A549 (cell line): Measurements from ENCODE around the gene ZBTB8A. TPM values are rescaled to one million over a fixed set of nuclear protein-coding genes. Genes with fewer than 3 reads are reported as not detected.
A peak's percentile ranks its signal among the peaks of the same experiment; 100 is the strongest.

Source experiments
- ATAC-seq, 2 experiments: fragments of 200-7000 bp in 1 of 2; fragments of >200 bp in 1 of 2; cut with Nextera tagmentation in 1 of 2; cut with Tn5 transposase in 1 of 2; 3 replicates each; pipeline versions ENCODE4 v1.8.0 to v1.9.1; 2018 to 2020; ENCODE audit warnings: mild to moderate bottlenecking in 1 of 2, moderate library complexity in 1 of 2
- CTCF ChIA-PET: fragments of 300-600 bp; sonication (Branson Sonifier 250); formaldehyde crosslinking; extraction: SDS; loops from one replicate; lab custom pipeline; 2021; ENCODE audit warnings: antibody characterized with exemption, inconsistent platforms; lab: Yijun Ruan, JAX
- POLR2A ChIA-PET: fragments of 350-600 bp; formaldehyde crosslinking; extraction: SDS; loops from one replicate; lab custom pipeline; 2021; ENCODE audit warnings: antibody characterized with exemption, inconsistent platforms; lab: Yijun Ruan, JAX
- DNase-seq, 2 experiments: peaks; one replicate each; pipeline versions ENCODE4 v3.0.0 to v3.0.0-alpha.2; 2011 to 2016; ENCODE audit warnings: low read depth in 1 of 2, low spot score in 1 of 2
- FAIRE-seq: peaks from 2 replicates; lab custom pipeline; 2011; peaks lifted over from hg19 to GRCh38; lab: Jason Lieb, UNC
- H3K27ac ChIP-seq, 2 experiments: fragments of >200 bp; sonication (Bioruptor Twin); formaldehyde crosslinking; 3 replicates each; pipeline ENCODE4 v1.5.1; 2016 to 2017
- H3K4me1 ChIP-seq: fragments of >200 bp; sonication (Bioruptor Twin); formaldehyde crosslinking; 3 replicates; pipeline ENCODE4 v1.6.1; 2016
- H3K4me2 ChIP-seq: fragments of >200 bp; sonication (Bioruptor Twin); formaldehyde crosslinking; 3 replicates; pipeline ENCODE4 v1.6.1; 2016
- H3K4me3 ChIP-seq: fragments of >200 bp; sonication (Bioruptor Twin); formaldehyde crosslinking; 3 replicates; pipeline ENCODE4 v1.5.1; 2016
- H3K9me3 ChIP-seq: fragments of >200 bp; sonication (Bioruptor Twin); formaldehyde crosslinking; 3 replicates; pipeline ENCODE4 v1.6.1; 2016
- ATOH8 ChIP-seq: fragments of 250-450 bp; sonication (Bioruptor Pico); IDR thresholded peaks from 2 replicates; pipeline ENCODE4 v1.5.0; 2020; ENCODE audit warnings: low read depth, mild to moderate bottlenecking, moderate library complexity
- CEBPB ChIP-seq, 2 experiments: fragments of >200 bp in 1 of 2; sonication (Bioruptor Twin) in 1 of 2; formaldehyde crosslinking in 1 of 2; IDR thresholded peaks; 2 replicates each; pipeline ENCODE4 v1.6.1; 2012 to 2016
- CHD2 ChIP-seq: fragments of 150-350 bp; IDR thresholded peaks from 2 replicates; pipeline ENCODE4 v1.6.1; 2014; ENCODE audit warnings: low read length; ENCODE audit not compliant: partially characterized antibody
- CTCF ChIP-seq: fragments of >200 bp; sonication (Bioruptor Twin); formaldehyde crosslinking; IDR thresholded peaks from 3 replicates; pipeline ENCODE4 v1.5.1; 2016
- E2F6 ChIP-seq: IDR thresholded peaks from 2 replicates; pipeline ENCODE4 v1.6.1; 2012; ENCODE audit warnings: low read depth, borderline replicate concordance
- EHMT2 ChIP-seq: fragments of 200-600 bp; sonication (generic); IDR thresholded peaks from 2 replicates; pipeline ENCODE4 v1.6.1; 2016; ENCODE audit warnings: antibody characterized with exemption, low read depth, mild to moderate bottlenecking, moderate library complexity
- EP300 ChIP-seq, 2 experiments: fragments of >200 bp; sonication (Bioruptor Twin); formaldehyde crosslinking; IDR thresholded peaks; 2 replicates in 1 of 2; 3 replicates in 1 of 2; pipeline ENCODE4 v1.6.1; 2016 to 2017
- ESRRA ChIP-seq: fragments of 150-350 bp; IDR thresholded peaks from 2 replicates; pipeline ENCODE4 v1.6.1; 2014; ENCODE audit warnings: mild to moderate bottlenecking, low read length, borderline replicate concordance
- FOSB ChIP-seq: fragments of 250-450 bp; sonication (Bioruptor Pico); IDR thresholded peaks from 2 replicates; pipeline ENCODE4 v1.5.0; 2020; ENCODE audit warnings: mild to moderate bottlenecking, moderate library complexity
- FOXS1 ChIP-seq: fragments of 250-450 bp; sonication (Bioruptor Pico); IDR thresholded peaks from 2 replicates; pipeline ENCODE4 v1.5.0; 2020; ENCODE audit warnings: mild to moderate bottlenecking, moderate library complexity
- GATA3 ChIP-seq: IDR thresholded peaks from 2 replicates; pipeline ENCODE4 v1.6.1; 2012; ENCODE audit warnings: borderline replicate concordance
- HES2 ChIP-seq: fragments of >200 bp; sonication (Bioruptor Twin); formaldehyde crosslinking; IDR thresholded peaks from 2 replicates; pipeline ENCODE4 v1.6.1; 2016
- HEYL ChIP-seq: fragments of 250-450 bp; sonication (Bioruptor Pico); IDR thresholded peaks from 2 replicates; pipeline ENCODE4 v1.8.0; 2021; ENCODE audit warnings: mild to moderate bottlenecking, moderate library complexity
- HOXA7 ChIP-seq: fragments of 250-450 bp; sonication (Bioruptor Pico); IDR thresholded peaks from 2 replicates; pipeline ENCODE4 v1.5.0; 2020; ENCODE audit warnings: mild to moderate bottlenecking, moderate library complexity
- HOXB5 ChIP-seq: fragments of 250-450 bp; sonication (Bioruptor Pico); IDR thresholded peaks from 2 replicates; pipeline ENCODE4 v1.5.0; 2020; ENCODE audit warnings: mild to moderate bottlenecking, moderate library complexity
- JUN ChIP-seq, 2 experiments: fragments of >200 bp; sonication (Bioruptor Twin); formaldehyde crosslinking; IDR thresholded peaks; 2 replicates in 1 of 2; 3 replicates in 1 of 2; pipeline ENCODE4 v1.6.1; 2016 to 2017
- JUNB ChIP-seq: fragments of >200 bp; sonication (Bioruptor Twin); formaldehyde crosslinking; IDR thresholded peaks from 2 replicates; pipeline ENCODE4 v1.6.1; 2016
- NPAS2 ChIP-seq: fragments of 250-450 bp; sonication (Bioruptor Pico); IDR thresholded peaks from 2 replicates; pipeline ENCODE4 v1.8.0; 2022; ENCODE audit warnings: mild to moderate bottlenecking, moderate library complexity, borderline replicate concordance
- NR3C1 ChIP-seq: fragments of >200 bp; sonication (Bioruptor Twin); formaldehyde crosslinking; IDR thresholded peaks from 3 replicates; pipeline ENCODE4 v1.6.1; 2017
- PBX3 ChIP-seq: IDR thresholded peaks from 2 replicates; pipeline ENCODE4 v1.6.1; 2012
- PHF8 ChIP-seq: fragments of 200-600 bp; sonication (generic); IDR thresholded peaks from 2 replicates; pipeline ENCODE4 v1.6.1; 2016; ENCODE audit warnings: low read depth, mild to moderate bottlenecking, antibody characterized with exemption, moderate library complexity, borderline replicate concordance
- POLR2A ChIP-seq: IDR thresholded peaks from 2 replicates; pipeline ENCODE4 v1.6.1; 2012; ENCODE audit warnings: mild to moderate bottlenecking, low read length
- RCOR1 ChIP-seq: fragments of 150-350 bp; IDR thresholded peaks from 2 replicates; pipeline ENCODE4 v1.6.1; 2014; ENCODE audit warnings: antibody characterized with exemption, low read length, low read depth
- REST ChIP-seq: fragments of 200-600 bp; sonication (generic); IDR thresholded peaks from 2 replicates; pipeline ENCODE4 v1.6.1; 2016; ENCODE audit warnings: antibody characterized with exemption, mild to moderate bottlenecking, moderate library complexity
- SREBF2 ChIP-seq: fragments of 450-650 bp; IDR thresholded peaks from 2 replicates; pipeline ENCODE4 v1.6.1; 2014; ENCODE audit warnings: mild to moderate bottlenecking, moderate library complexity
- TFCP2L1 ChIP-seq: fragments of 250-450 bp; sonication (Bioruptor Pico); IDR thresholded peaks from 2 replicates; pipeline ENCODE4 v1.5.0; 2021; ENCODE audit warnings: mild to moderate bottlenecking
- WGBS: methylation state at CpG from one replicate; pipeline ENCODE4 v1.1.6; 2017; ENCODE audit errors: missing lambda C conversion rate; 5-methylcytosine and 5-hydroxymethylcytosine counted together
- polyA plus RNA-seq, 4 experiments: library from polyadenylated mRNA; depleted of rRNA in 3 of 4; stranded (reverse); fragments of >200 nt; fragmentation: RNase III in 1 of 4; extraction: RNeasy Plus Mini Kit Qiagen cat#74134 plus additional on column Dnase treatment in 1 of 4; gene quantifications; 2 replicates in 3 of 4; 3 replicates in 1 of 4; pipeline ENCODE4 v1.2.3, GENCODE V29; 2011 to 2017

The ZBTB8A gene
- polyA plus RNA-seq, 2 of the 4 experiments (the other 2 are of a cell fraction) = 2.7 to 6.0 TPM

- WGBS = 43% methylated on average over 5 of the region's 5 CpGs
- ATAC-seq (peak; percentile 43; a peak in 3 of 6 replicates), DNase-seq (no peak), FAIRE-seq (no peak)
- CTCF ChIA-PET = interaction anchor here (1.9 kb wide), 1 partner anchor 11 kb away, joined by 8 read pairs; no protein-coding TSS in a partner anchor
- POLR2A ChIA-PET = no interaction called here
- no peak overlapping the region for H3K27ac ChIP-seq
- 0 out of 3 replicates have a peak, but pooled peaks cover 4% of the 10 kb centered on the region for H3K9me3 ChIP-seq
- H3K4me1 ChIP-seq = 0 out of 3 replicates have a peak, but pooled peaks cover 3% of the 10 kb centered on the region
- no peak overlapping the region for H3K4me2 ChIP-seq
- no peak overlapping the region for H3K4me3 ChIP-seq
- TF ChIP-seq E2F6 (no peak), EP300 (IDR thresholded peaks at IDR 0.05) (no peak), FOSB (CRISPR knock-in tag) (no peak), CTCF (no peak), PBX3 (no peak), JUNB (no peak), TFCP2L1 (CRISPR knock-in tag) (no peak), CEBPB (IDR thresholded peaks at IDR 0.05) (no peak), POLR2A (no peak), FOXS1 (CRISPR knock-in tag) (no peak), RCOR1 (no peak), JUN (IDR thresholded peaks at IDR 0.05) (no peak), HOXA7 (no peak), ATOH8 (CRISPR knock-in tag) (no peak), CHD2 (no peak), SREBF2 (no peak), HEYL (CRISPR knock-in tag) (no peak)
Observed at GRCh38 chr1:32508761-32509160, 30.5 kb upstream of the ZBTB8A start.

- CTCF ChIA-PET = interaction anchor here (0.5 to 1.9 kb wide), 5 partner anchors 10 to 441 kb away, joined by 3 to 8 read pairs (median 3); no protein-coding TSS in a partner anchor
- Histone ChIP-seq H3K4me2 (no peak overlapping the region), H3K4me1 (0 out of 3 replicates have a peak, but pooled peaks cover 3% of the 10 kb centered on the region), H3K9me3 (0 out of 3 replicates have a peak, but pooled peaks cover 4% of the 10 kb centered on the region), H3K27ac (no peak overlapping the region), H3K4me3 (no peak overlapping the region)
- DNase-seq = no peak
- WGBS = 100% methylated on average over 1 of the region's 1 CpG
- POLR2A ChIA-PET = no interaction called here
- no peak for FAIRE-seq
- ATAC-seq = no peak
- TF ChIP-seq GATA3 = no peak
- no peak for TF ChIP-seq PBX3
- TF ChIP-seq HES2 = no peak
- no peak for TF ChIP-seq ESRRA
- no peak for TF ChIP-seq NR3C1
- no peak for TF ChIP-seq HOXB5
- TF ChIP-seq EHMT2 = no peak
- TF ChIP-seq NPAS2 = no peak
- no peak for TF ChIP-seq JUNB
- TF ChIP-seq PHF8 = no peak
- TF ChIP-seq CTCF = no peak
- TF ChIP-seq HEYL (CRISPR knock-in tag) = no peak
- TF ChIP-seq REST = no peak
Observed at GRCh38 chr1:32509939-32510338, 29.3 kb upstream of the ZBTB8A start.
